Measurements from ENCODE around the gene RAI14. TPM values are rescaled to one million over a fixed set of nuclear protein-coding genes. Genes with fewer than 3 reads are reported as not detected.
A peak's percentile ranks its signal among the peaks of the same experiment; 100 is the strongest.

The RAI14 gene
- total and polyA plus RNA-seq, 2 experiments from 2014 or later: 42.2 to 49.6 TPM

GRCh38 chr5:34686762-34687268, 30.7 kb downstream of the RAI14 start:
- peak; percentile 94 for DNase-seq (ENCODE audit: low spot score)
- TF ChIP-seq EZH2phosphoT487 (IDR thresholded peaks at IDR 0.05; ENCODE audit: low read depth, severe bottlenecking, unreplicated experiment) (no peak), CTCF (IDR thresholded peaks at IDR 0.05; ENCODE audit: poor library complexity) (no peak), EZH2 (IDR thresholded peaks at IDR 0.05; ENCODE audit: borderline replicate concordance) (no peak)
- no peaks in the 10 kb centered on the region for H3K36me3 ChIP-seq (replicated peaks; ENCODE audit: insufficient read depth, low read depth)
- no peak overlapping the region for H2AFZ ChIP-seq
- H3K9me3 ChIP-seq (ENCODE audit: low read depth): no peaks in the 10 kb centered on the region
- WGBS (ENCODE audit: low lambda C conversion rate, missing lambda C conversion rate): 23% methylated on average over 7 of the region's 7 CpGs
- no peaks in the 10 kb centered on the region for H3K27me3 ChIP-seq
- H3K27ac ChIP-seq: peak overlapping the region; percentile 87
- no peaks in the 10 kb centered on the region for H3K9me2 ChIP-seq (replicated peaks; ENCODE audit: insufficient read depth)
- H4K20me1 ChIP-seq (ENCODE audit: insufficient read depth, poor library complexity, severe bottlenecking): no peaks in the 10 kb centered on the region
- peaks cover 62% of the 10 kb centered on the region for H3K79me2 ChIP-seq
- H3K4me1 ChIP-seq (ENCODE audit: insufficient read depth): peaks cover 34% of the 10 kb centered on the region
- peak overlapping the region; percentile 66 for H3K4me2 ChIP-seq
- H3K4me3 ChIP-seq: no peak overlapping the region

GRCh38 chr5:34687269-34688011, 31.3 kb downstream of the RAI14 start:
- no peak overlapping the region for H2AFZ ChIP-seq
- no peaks in the 10 kb centered on the region for H3K36me3 ChIP-seq (replicated peaks; ENCODE audit: insufficient read depth, low read depth)
- peaks cover 34% of the 10 kb centered on the region for H3K4me1 ChIP-seq (ENCODE audit: insufficient read depth)
- H3K9me3 ChIP-seq (ENCODE audit: low read depth): no peaks in the 10 kb centered on the region
- no peaks in the 10 kb centered on the region for H4K20me1 ChIP-seq (ENCODE audit: insufficient read depth, poor library complexity, severe bottlenecking)
- H3K9me2 ChIP-seq (replicated peaks; ENCODE audit: insufficient read depth): no peaks in the 10 kb centered on the region
- H3K79me2 ChIP-seq: peaks cover 60% of the 10 kb centered on the region
- WGBS (ENCODE audit: low lambda C conversion rate, missing lambda C conversion rate): 37% methylated on average over 10 of the region's 10 CpGs
- no peaks in the 10 kb centered on the region for H3K27me3 ChIP-seq
- no peak for TF ChIP-seq EZH2phosphoT487 (IDR thresholded peaks at IDR 0.05; ENCODE audit: low read depth, severe bottlenecking, unreplicated experiment)
- TF ChIP-seq CTCF (IDR thresholded peaks at IDR 0.05; ENCODE audit: poor library complexity): no peak
- no peak for TF ChIP-seq EZH2 (IDR thresholded peaks at IDR 0.05; ENCODE audit: borderline replicate concordance)
- H3K27ac ChIP-seq: peak overlapping the region; percentile 87
- DNase-seq (ENCODE audit: low spot score): peak; percentile 41
- no peak overlapping the region for H3K4me3 ChIP-seq
- peak overlapping the region; percentile 66 for H3K4me2 ChIP-seq

GRCh38 chr5:34688015-34688810, 32.1 kb downstream of the RAI14 start:
- H3K4me2 ChIP-seq: peak overlapping the region; percentile 66
- peaks cover 34% of the 10 kb centered on the region for H3K4me1 ChIP-seq (ENCODE audit: insufficient read depth)
- H3K79me2 ChIP-seq: peaks cover 56% of the 10 kb centered on the region

More at GRCh38 chr5:34688015-34688810, 32.1 kb downstream of the RAI14 start:
- no peak overlapping the region for H3K4me3 ChIP-seq
- no peaks in the 10 kb centered on the region for H3K36me3 ChIP-seq (replicated peaks; ENCODE audit: insufficient read depth, low read depth)
- no peaks in the 10 kb centered on the region for H3K27me3 ChIP-seq
- no peaks in the 10 kb centered on the region for H3K9me3 ChIP-seq (ENCODE audit: low read depth)
- 72% methylated on average over 7 of the region's 7 CpGs for WGBS (ENCODE audit: low lambda C conversion rate, missing lambda C conversion rate)
- no peaks in the 10 kb centered on the region for H3K9me2 ChIP-seq (replicated peaks; ENCODE audit: insufficient read depth)
- peak overlapping the region; percentile 87 for H3K27ac ChIP-seq
- no peak overlapping the region for H2AFZ ChIP-seq
- no peak for TF ChIP-seq EZH2 (IDR thresholded peaks at IDR 0.05; ENCODE audit: borderline replicate concordance)
- TF ChIP-seq CTCF (IDR thresholded peaks at IDR 0.05; ENCODE audit: poor library complexity): no peak
- no peak for TF ChIP-seq EZH2phosphoT487 (IDR thresholded peaks at IDR 0.05; ENCODE audit: low read depth, severe bottlenecking, unreplicated experiment)
- peak; percentile 31 for DNase-seq (ENCODE audit: low spot score)
- H4K20me1 ChIP-seq (ENCODE audit: insufficient read depth, poor library complexity, severe bottlenecking): no peaks in the 10 kb centered on the region
